Gastroesophageal sphincter (tissue), 3 donors: ENCODE data around the gene ARHGEF4.

ENCODE experiments used
- EP300 ChIP-seq: sonication (generic); formaldehyde crosslinking; IDR thresholded peaks from one replicate; pipeline ENCODE4 v1.6.1; 2017; ENCODE audit warnings: antibody characterized with exemption, mild to moderate bottlenecking
- POLR2A ChIP-seq, 2 donors: fragments of 450-650 bp; IDR thresholded peaks; one replicate each; pipeline ENCODE4 v1.6.1; 2017; ENCODE audit warnings: antibody characterized with exemption in 2 of 2, mild to moderate bottlenecking in 2 of 2, moderate library complexity in 1 of 2
- POLR2AphosphoS5 ChIP-seq: sonication (generic); formaldehyde crosslinking; IDR thresholded peaks from one replicate; pipeline ENCODE4 v1.6.1; 2017; ENCODE audit warnings: antibody characterized with exemption
- TF ChIP-seq, protein P1 (sequence below), 4 experiments: fragments of 200-600 bp in 2 of 4; fragments of 450-650 bp in 2 of 4; sonication (generic) in 1 of 4; IDR thresholded peaks; one replicate each; pipeline ENCODE4 v1.5.1; 2017 to 2019; ENCODE audit warnings: antibody characterized with exemption in 4 of 4, mild to moderate bottlenecking in 2 of 4, moderate library complexity in 2 of 4

DNA sequence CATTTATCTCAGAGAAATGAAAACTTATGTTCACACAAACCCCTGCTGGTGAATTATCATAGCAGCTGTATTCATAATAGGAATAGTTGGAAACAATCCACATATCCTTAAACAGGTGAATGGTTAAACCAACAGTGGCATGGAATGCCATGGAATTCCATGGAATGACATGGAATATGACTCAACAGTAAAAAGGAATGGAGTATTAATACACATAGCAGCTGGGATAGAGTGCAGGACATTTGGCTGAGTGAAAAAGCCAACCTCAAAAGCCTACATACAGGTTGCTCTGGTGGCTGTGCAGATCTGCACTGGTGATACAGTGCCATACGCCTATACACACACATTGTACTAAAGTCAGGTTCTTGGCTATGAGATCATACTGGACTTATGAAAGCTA, 187.0 kb downstream of the ARHGEF4 start:
- TF ChIP-seq, protein P1, sequence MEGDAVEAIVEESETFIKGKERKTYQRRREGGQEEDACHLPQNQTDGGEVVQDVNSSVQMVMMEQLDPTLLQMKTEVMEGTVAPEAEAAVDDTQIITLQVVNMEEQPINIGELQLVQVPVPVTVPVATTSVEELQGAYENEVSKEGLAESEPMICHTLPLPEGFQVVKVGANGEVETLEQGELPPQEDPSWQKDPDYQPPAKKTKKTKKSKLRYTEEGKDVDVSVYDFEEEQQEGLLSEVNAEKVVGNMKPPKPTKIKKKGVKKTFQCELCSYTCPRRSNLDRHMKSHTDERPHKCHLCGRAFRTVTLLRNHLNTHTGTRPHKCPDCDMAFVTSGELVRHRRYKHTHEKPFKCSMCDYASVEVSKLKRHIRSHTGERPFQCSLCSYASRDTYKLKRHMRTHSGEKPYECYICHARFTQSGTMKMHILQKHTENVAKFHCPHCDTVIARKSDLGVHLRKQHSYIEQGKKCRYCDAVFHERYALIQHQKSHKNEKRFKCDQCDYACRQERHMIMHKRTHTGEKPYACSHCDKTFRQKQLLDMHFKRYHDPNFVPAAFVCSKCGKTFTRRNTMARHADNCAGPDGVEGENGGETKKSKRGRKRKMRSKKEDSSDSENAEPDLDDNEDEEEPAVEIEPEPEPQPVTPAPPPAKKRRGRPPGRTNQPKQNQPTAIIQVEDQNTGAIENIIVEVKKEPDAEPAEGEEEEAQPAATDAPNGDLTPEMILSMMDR (IDR thresholded peaks at IDR 0.05): no peak
- TF ChIP-seq POLR2AphosphoS5 (no peak), POLR2A (IDR thresholded peaks at IDR 0.05) (no peak), EP300 (no peak)
